Body of pancreas (tissue), 4 donors: ENCODE measurements around the gene ZC2HC1B.

Experiments used
- POLR2A ChIP-seq, 3 donors: fragments of 450-650 bp; IDR thresholded peaks; one replicate each; pipeline ENCODE4 v1.6.1; 2016; ENCODE audit warnings: antibody characterized with exemption in 3 of 3, mild to moderate bottlenecking in 2 of 3
- TF ChIP-seq, protein P1 (sequence below), 7 experiments: fragments of 450-650 bp in 4 of 7; fragments of 200-600 bp in 3 of 7; sonication (generic) in 3 of 7; IDR thresholded peaks; one replicate each; pipeline ENCODE4 v1.5.1; 2016 to 2019; ENCODE audit warnings: antibody characterized with exemption in 7 of 7

DNA sequence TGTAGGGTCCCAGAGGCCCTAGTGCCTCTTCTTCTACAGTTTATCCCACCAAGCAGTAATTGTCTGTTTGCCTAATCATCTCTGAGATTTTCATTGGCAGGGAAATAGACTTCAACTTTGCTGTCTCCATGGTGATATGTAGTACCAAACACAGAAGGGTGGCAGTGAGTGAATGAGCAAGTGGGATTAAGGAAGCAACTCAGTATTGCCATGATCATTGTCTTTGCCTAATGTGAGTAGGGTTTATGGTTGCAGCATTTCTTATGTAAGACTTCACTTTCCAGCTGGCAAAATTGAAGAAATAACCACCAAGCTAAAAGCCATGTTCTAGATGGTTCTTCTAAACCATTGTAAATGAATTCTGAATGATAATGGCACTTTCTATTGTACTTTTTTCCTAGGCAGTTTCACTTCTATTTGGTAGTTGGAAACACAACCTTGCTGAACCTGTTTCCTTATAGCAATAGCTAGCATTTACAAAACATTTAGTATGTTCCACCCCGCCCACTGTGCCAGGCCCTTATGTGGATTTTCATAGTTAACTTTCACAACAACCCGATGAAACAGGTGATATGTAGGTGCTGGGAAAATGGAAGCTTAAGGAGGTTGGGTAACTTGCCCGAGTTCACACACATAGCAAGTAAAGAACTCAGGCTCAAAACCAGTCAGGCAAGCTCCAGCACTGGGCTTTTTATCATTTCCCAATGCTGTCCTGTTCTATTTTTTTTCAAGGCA is 32.0 kb downstream of the ZC2HC1B start:
- no peak for TF ChIP-seq POLR2A (IDR thresholded peaks at IDR 0.05)
- TF ChIP-seq, protein P1, sequence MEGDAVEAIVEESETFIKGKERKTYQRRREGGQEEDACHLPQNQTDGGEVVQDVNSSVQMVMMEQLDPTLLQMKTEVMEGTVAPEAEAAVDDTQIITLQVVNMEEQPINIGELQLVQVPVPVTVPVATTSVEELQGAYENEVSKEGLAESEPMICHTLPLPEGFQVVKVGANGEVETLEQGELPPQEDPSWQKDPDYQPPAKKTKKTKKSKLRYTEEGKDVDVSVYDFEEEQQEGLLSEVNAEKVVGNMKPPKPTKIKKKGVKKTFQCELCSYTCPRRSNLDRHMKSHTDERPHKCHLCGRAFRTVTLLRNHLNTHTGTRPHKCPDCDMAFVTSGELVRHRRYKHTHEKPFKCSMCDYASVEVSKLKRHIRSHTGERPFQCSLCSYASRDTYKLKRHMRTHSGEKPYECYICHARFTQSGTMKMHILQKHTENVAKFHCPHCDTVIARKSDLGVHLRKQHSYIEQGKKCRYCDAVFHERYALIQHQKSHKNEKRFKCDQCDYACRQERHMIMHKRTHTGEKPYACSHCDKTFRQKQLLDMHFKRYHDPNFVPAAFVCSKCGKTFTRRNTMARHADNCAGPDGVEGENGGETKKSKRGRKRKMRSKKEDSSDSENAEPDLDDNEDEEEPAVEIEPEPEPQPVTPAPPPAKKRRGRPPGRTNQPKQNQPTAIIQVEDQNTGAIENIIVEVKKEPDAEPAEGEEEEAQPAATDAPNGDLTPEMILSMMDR (IDR thresholded peaks at IDR 0.05): no peak
